ENCODE measurements around the gene BRD7.

Gene BRD7

GRCh38 chr16:50329446-50330189, 39.2 kb downstream of the BRD7 start:
- no peaks in the 10 kb centered on the region for H3K27me3 ChIP-seq (replicated peaks; ENCODE audit: control insufficient read depth, insufficient read depth, low read length)
- H3K4me1 ChIP-seq (ENCODE audit: control insufficient read depth, insufficient read depth, low read length), result no peaks in the 10 kb centered on the region
- no peak overlapping the region for H3K4me3 ChIP-seq (ENCODE audit: low read length)
- H3K9me3 ChIP-seq (ENCODE audit: control insufficient read depth, low read length), result no peaks in the 10 kb centered on the region
- H3K36me3 ChIP-seq (ENCODE audit: control insufficient read depth, insufficient read depth, low read length, severe bottlenecking), result peaks cover 53% of the 10 kb centered on the region
- no peak for DNase-seq (ENCODE audit: low read depth)
- peak overlapping the region; percentile 22 for H3K9ac ChIP-seq (ENCODE audit: low read length)

GRCh38 chr16:50326835-50327465, 41.8 kb downstream of the BRD7 start:
- no peaks in the 10 kb centered on the region for H3K27me3 ChIP-seq (replicated peaks; ENCODE audit: control insufficient read depth, insufficient read depth, low read length)
- no peaks in the 10 kb centered on the region for H3K9me3 ChIP-seq (ENCODE audit: control insufficient read depth, low read length)
- no peak overlapping the region for H3K4me3 ChIP-seq (ENCODE audit: low read length)
- H3K4me1 ChIP-seq (ENCODE audit: control insufficient read depth, insufficient read depth, low read length), result no peaks in the 10 kb centered on the region
- H3K36me3 ChIP-seq (ENCODE audit: control insufficient read depth, insufficient read depth, low read length, severe bottlenecking), result peaks cover 46% of the 10 kb centered on the region
- H3K9ac ChIP-seq (ENCODE audit: low read length), result no peak overlapping the region
- DNase-seq (ENCODE audit: low read depth), result peak; percentile 52

DNA sequence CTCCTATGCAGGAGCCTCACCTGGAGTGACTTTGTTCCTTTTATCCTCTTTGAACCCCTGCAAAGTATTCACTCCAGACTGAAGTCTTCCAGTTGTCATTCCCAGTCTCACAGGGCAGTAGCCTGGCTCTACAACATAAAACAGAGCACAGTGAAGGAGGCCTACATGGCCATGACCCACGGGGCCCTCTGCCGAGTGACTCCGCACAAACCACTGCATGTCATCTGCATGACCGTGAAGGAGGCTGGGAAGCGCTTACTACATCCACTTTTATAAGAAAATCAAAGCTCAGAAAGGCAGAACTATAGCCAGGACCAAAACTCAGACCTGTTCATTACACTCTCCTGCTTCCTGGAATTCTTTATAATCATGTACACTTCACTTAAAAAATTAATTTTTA, 42.5 kb downstream of the BRD7 start:
- Histone ChIP-seq H3K36me3 (ENCODE audit: control insufficient read depth, insufficient read depth, low read length, severe bottlenecking) (peaks cover 51% of the 10 kb centered on the region), H3K4me1 (ENCODE audit: control insufficient read depth, insufficient read depth, low read length) (no peaks in the 10 kb centered on the region)

DNA sequence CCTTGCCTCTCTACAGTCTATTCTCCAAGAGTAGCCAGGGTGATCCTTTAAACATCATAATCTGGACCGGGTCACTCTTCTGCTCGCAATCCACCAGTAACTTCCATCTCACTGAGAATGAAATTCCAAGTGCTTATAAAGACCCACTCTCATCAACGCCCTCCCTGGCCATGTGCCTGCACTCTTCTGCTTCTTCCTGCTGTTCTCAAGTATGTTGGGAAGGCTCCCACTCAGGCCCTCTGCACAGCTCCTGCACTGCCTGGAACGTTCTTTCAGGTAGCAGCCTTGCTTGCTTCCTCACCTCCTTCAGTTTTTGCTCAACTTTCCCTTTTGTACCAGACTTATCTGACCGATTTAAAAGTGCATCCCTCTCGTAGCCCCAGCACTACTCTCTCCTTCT, 44.4 kb downstream of the BRD7 start:
- DNase-seq (ENCODE audit: low read depth), result no peak
- Histone ChIP-seq H3K36me3 (ENCODE audit: control insufficient read depth, insufficient read depth, low read length, severe bottlenecking) (peaks cover 66% of the 10 kb centered on the region), H3K9me3 (ENCODE audit: control insufficient read depth, low read length) (no peaks in the 10 kb centered on the region), H3K27me3 (replicated peaks; ENCODE audit: control insufficient read depth, insufficient read depth, low read length) (no peaks in the 10 kb centered on the region), H3K4me3 (ENCODE audit: low read length) (no peak overlapping the region), H3K9ac (ENCODE audit: low read length) (no peak overlapping the region), H3K4me1 (ENCODE audit: control insufficient read depth, insufficient read depth, low read length) (no peaks in the 10 kb centered on the region)

More for the DNA sequence above, 42.5 kb downstream of the BRD7 start:
- Histone ChIP-seq H3K9me3 (ENCODE audit: control insufficient read depth, low read length) (no peaks in the 10 kb centered on the region), H3K27me3 (replicated peaks; ENCODE audit: control insufficient read depth, insufficient read depth, low read length) (no peaks in the 10 kb centered on the region), H3K9ac (ENCODE audit: low read length) (no peak overlapping the region), H3K4me3 (ENCODE audit: low read length) (no peak overlapping the region)
- DNase-seq (ENCODE audit: low read depth), result no peak

GRCh38 chr16:50323335-50324011, 45.3 kb downstream of the BRD7 start:
- H3K27me3 ChIP-seq (replicated peaks; ENCODE audit: control insufficient read depth, insufficient read depth, low read length), result no peaks in the 10 kb centered on the region
- peak; percentile 52 for DNase-seq (ENCODE audit: low read depth)
- H3K9ac ChIP-seq (ENCODE audit: low read length), result no peak overlapping the region
- H3K4me1 ChIP-seq (ENCODE audit: control insufficient read depth, insufficient read depth, low read length), result no peaks in the 10 kb centered on the region
- no peak overlapping the region for H3K4me3 ChIP-seq (ENCODE audit: low read length)
- no peaks in the 10 kb centered on the region for H3K9me3 ChIP-seq (ENCODE audit: control insufficient read depth, low read length)
- H3K36me3 ChIP-seq (ENCODE audit: control insufficient read depth, insufficient read depth, low read length, severe bottlenecking), result peaks cover 66% of the 10 kb centered on the region

- H3K9ac ChIP-seq (ENCODE audit: low read length), result no peak overlapping the region
- no peak overlapping the region for H3K4me3 ChIP-seq (ENCODE audit: low read length)
- H3K9me3 ChIP-seq (ENCODE audit: control insufficient read depth, low read length), result no peaks in the 10 kb centered on the region
- H3K4me1 ChIP-seq (ENCODE audit: control insufficient read depth, insufficient read depth, low read length), result no peaks in the 10 kb centered on the region
- peaks cover 59% of the 10 kb centered on the region for H3K36me3 ChIP-seq (ENCODE audit: control insufficient read depth, insufficient read depth, low read length, severe bottlenecking)
- no peak for DNase-seq (ENCODE audit: low read depth)
- H3K27me3 ChIP-seq (replicated peaks; ENCODE audit: control insufficient read depth, insufficient read depth, low read length), result no peaks in the 10 kb centered on the region
These were observed 46.5 kb downstream of the BRD7 start for GRCh38 chr16:50322333-50322732.

DNA sequence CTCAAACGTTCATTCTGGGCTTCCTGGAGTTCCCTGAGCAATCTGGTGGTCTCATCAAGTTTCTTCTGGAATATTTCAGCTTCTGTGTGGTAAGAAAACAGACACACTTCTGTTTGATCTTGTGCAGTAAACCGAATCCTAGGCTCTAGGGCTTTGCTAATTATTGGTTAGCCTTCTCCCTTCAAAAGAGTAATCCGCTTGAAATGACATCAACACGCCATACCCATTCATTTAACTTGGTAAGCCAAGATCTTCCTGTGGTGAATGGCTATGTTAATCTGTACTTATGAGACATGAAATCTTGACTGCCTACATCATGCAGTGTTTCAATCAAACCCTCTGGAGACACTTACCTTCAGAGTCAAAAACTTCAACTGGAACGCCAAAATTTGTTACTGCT, 48.5 kb downstream of the BRD7 start:
- Histone ChIP-seq H3K9me3 (ENCODE audit: control insufficient read depth, low read length) (no peaks in the 10 kb centered on the region), H3K9ac (ENCODE audit: low read length) (no peak overlapping the region), H3K36me3 (ENCODE audit: control insufficient read depth, insufficient read depth, low read length, severe bottlenecking) (peaks cover 74% of the 10 kb centered on the region), H3K4me1 (ENCODE audit: control insufficient read depth, insufficient read depth, low read length) (no peaks in the 10 kb centered on the region), H3K4me3 (ENCODE audit: low read length) (no peak overlapping the region), H3K27me3 (replicated peaks; ENCODE audit: control insufficient read depth, insufficient read depth, low read length) (no peaks in the 10 kb centered on the region)
- no peak for DNase-seq (ENCODE audit: low read depth)

DNA sequence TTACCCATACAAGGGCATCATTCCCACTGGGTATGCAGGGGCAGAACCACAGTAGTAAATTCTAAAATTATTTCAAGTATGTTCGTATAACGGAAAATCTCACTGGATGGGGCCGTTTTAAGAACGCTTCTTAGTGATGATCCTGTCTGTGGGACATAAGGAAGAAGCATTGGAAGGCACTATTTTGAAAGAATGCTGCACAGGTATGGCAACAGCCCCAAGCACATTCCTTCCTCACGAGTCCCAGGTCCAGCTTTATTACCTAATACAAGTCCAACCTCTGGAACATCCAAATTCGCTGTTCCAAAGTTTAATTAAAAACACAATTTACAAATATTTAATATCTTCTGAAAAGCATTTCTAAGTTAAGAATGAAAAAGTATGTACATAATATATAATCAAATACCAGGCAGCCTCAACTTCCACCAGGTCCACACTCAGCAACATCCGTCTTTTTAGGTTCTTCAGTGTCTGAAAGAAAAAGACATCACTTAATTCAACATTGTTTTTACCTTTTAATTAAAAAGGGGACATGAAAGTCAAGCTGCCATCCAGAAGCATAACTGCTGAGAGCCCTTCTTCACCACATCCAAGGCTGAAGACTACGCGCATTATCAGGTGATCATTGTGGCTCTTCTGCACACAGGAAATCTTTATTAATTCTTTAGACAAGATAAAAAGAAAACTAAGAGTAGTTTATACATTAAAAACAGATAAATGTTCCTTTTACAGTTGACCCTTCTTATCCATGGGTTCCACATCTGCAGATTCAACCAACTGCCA, 49.8 kb downstream of the BRD7 start:
- Histone ChIP-seq H3K9ac (ENCODE audit: low read length) (no peak overlapping the region), H3K4me3 (ENCODE audit: low read length) (no peak overlapping the region), H3K27me3 (replicated peaks; ENCODE audit: control insufficient read depth, insufficient read depth, low read length) (no peaks in the 10 kb centered on the region), H3K4me1 (ENCODE audit: control insufficient read depth, insufficient read depth, low read length) (peaks cover 3% of the 10 kb centered on the region), H3K9me3 (ENCODE audit: control insufficient read depth, low read length) (no peaks in the 10 kb centered on the region), H3K36me3 (ENCODE audit: control insufficient read depth, insufficient read depth, low read length, severe bottlenecking) (peaks cover 69% of the 10 kb centered on the region)
- DNase-seq (ENCODE audit: low read depth), result no peak

DNA sequence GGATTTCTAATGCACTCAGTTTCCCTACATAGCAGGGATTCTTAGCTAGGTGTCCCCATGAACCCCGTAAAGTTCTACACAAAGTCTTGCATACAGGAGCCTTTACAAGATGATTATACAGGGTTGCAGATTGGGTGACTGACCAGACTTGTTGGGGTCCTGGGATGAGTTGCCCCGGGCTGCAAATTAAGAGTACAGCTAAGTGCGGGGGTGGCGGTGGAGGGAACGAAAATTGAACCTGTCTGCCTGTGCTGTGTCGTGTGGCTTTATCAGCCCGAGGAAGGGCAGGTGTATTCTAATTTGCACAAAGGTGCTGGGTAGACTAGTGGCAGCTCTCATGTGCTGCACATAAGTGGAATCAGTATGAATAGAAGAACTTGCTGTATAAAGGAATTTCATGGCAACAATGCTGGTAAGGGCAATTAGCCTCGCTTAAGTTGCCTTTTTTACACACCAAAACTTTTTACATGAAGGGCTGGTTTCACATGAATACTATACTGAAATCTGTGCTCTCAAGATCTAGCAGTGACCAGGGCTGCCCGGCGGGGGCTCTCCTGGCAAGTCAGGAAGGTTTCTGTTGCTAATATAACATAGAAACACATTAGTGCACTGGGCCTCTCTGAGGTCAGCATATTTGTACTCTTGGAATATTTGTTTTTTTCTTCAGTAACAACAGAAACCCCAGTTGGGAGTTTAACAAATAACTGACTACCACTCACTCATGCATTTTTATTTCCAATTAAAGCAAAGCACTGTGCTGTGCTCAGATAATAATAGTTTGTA, 51.7 kb downstream of the BRD7 start:
- Histone ChIP-seq H3K27me3 (replicated peaks; ENCODE audit: control insufficient read depth, insufficient read depth, low read length) (no peaks in the 10 kb centered on the region), H3K9me3 (ENCODE audit: control insufficient read depth, low read length) (no peaks in the 10 kb centered on the region), H3K4me1 (ENCODE audit: control insufficient read depth, insufficient read depth, low read length) (peaks cover 7% of the 10 kb centered on the region), H3K9ac (ENCODE audit: low read length) (no peak overlapping the region), H3K36me3 (ENCODE audit: control insufficient read depth, insufficient read depth, low read length, severe bottlenecking) (peaks cover 69% of the 10 kb centered on the region), H3K4me3 (ENCODE audit: low read length) (no peak overlapping the region)
- DNase-seq (ENCODE audit: low read depth), result no peak

DNA sequence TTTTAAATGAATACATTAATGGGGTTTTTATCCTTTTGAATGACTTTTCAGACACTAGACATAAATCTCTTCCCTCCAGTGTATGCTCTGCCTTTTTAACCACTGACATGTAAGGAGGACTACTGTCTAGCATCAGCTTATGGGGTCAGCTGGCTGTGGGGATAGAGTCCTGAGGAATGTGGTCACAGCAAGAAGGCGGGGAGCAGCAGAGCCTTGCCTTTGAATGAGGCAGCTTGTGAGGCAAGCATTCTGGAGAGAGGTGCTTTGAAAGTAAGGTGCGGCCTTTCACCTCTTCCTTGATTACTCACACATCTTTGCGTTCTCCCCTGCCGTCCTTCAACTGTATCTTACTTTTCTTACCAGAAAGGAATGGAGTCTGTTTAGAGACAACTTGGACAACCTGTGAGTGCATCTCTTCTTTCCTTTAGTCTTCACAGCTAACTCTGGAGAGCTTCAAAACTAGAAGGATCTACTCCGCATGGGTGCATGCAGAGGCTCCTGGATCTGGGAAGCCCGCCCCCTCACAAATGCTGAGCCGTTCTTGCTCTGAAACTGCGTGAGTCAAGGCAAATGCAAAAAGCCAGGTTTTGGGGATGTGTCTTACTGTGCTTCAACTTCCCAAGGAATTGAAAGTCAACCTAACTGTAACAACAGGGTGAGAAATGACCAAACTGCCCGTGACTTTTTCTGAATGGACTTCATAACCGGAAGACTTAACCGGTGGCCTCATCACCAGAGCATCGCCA, 52.5 kb downstream of the BRD7 start:
- H3K4me3 ChIP-seq (ENCODE audit: low read length), result no peak overlapping the region
- H3K9me3 ChIP-seq (ENCODE audit: control insufficient read depth, low read length), result no peaks in the 10 kb centered on the region
- no peak for DNase-seq (ENCODE audit: low read depth)
- no peak overlapping the region for H3K9ac ChIP-seq (ENCODE audit: low read length)
- H3K4me1 ChIP-seq (ENCODE audit: control insufficient read depth, insufficient read depth, low read length), result peaks cover 7% of the 10 kb centered on the region
- no peaks in the 10 kb centered on the region for H3K27me3 ChIP-seq (replicated peaks; ENCODE audit: control insufficient read depth, insufficient read depth, low read length)
- peaks cover 65% of the 10 kb centered on the region for H3K36me3 ChIP-seq (ENCODE audit: control insufficient read depth, insufficient read depth, low read length, severe bottlenecking)

Measured in adipocyte (in vitro differentiated cells).